Hepatic stellate cell (primary cell): Measurements from ENCODE around the gene UBAC2.

Experiments used
- DNase-seq: peaks from one replicate; pipeline ENCODE4 v3.0.0; 2011; ENCODE audit warnings: low spot score

Gene UBAC2

GRCh38 chr13:99271249-99271648, 70.6 kb downstream of the UBAC2 start:
- no peak for DNase-seq

DNA sequence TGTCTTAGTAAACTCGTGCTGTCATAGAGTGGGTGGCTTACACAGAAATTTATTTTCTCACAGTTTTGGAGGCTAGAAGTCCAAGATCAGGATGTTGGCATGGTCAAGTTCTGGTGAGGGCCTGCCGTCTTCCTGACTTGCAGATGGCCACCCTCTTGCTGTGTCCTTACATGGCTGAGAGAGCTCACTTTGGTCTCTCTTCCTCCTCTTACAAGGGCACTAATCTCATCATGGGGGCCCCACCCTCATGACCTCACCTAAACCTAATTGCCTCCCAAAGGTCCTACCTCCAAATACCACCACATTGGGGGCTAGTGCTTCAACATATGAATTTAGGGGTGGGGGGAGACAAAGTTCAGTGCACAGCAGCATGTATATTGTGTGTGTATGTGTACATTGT, 71.8 kb downstream of the UBAC2 start:
- DNase-seq: no peak

DNA sequence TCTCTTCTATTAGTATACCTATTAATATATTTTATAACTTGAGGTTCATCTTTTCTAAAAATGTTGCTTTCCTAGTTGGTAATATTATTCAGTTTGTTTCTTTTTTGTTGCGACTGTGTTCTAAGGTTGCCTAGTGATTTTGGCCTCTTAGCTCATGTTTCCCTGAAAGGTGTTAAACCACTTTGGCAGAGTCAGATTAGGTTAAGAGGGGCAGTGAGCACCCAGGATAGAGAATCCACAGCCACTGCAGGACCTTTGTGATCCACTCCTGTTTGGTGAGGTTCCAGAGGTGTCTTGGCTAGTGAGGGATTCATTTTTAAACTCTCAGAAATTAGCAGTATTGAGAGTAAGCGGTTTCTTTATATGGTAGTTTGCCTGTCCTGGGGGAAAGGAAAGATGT, 72.5 kb downstream of the UBAC2 start:
- no peak for DNase-seq

- peak; percentile 10 for DNase-seq
Observed at GRCh38 chr13:99275093-99275469, 74.4 kb downstream of the UBAC2 start.

GRCh38 chr13:99276706-99277105, 76.1 kb downstream of the UBAC2 start:
- no peak for DNase-seq

DNA sequence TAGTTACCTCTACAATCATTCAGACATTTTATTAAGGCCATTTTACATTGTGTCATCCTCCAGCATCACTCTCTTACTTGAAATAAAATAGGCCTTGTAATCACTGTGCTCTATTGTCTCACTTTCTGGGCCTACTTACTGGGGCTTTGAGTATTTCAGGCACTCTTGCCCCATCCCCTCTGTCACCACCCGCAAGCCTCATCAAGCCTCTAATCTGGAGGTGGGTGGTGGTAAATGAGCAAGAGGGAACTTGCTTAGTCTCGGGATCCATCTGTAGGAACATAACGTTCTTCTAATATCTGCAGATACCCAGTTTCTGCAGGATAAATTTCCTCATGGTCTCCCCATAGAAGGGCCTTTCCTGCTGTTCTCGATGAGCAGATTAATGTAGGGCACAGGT, 77.0 kb downstream of the UBAC2 start:
- DNase-seq: no peak

DNA sequence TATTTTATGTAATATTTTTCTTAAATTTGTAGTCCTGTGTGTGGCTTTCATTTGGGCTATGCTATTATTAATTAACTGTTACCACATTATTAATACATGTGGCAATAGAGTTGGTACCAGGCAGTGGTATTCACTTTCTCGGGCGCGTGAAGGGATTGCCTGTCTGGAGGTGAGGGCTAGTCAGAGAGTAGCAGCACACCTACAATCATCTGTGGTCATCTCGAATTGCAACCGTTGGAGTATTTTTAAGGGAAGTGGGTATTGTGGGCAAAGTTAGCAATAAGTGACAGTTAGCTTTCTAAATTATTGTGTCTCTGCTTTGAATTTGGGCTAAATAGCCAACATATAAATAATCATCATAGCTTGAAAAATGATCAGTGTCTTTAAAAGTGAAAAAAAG, 77.5 kb downstream of the UBAC2 start:
- DNase-seq: no peak

GRCh38 chr13:99278843-99279242, 78.2 kb downstream of the UBAC2 start:
- DNase-seq: no peak

- DNase-seq: no peak
Observed at GRCh38 chr13:99279637-99280036, 79.0 kb downstream of the UBAC2 start.

DNA sequence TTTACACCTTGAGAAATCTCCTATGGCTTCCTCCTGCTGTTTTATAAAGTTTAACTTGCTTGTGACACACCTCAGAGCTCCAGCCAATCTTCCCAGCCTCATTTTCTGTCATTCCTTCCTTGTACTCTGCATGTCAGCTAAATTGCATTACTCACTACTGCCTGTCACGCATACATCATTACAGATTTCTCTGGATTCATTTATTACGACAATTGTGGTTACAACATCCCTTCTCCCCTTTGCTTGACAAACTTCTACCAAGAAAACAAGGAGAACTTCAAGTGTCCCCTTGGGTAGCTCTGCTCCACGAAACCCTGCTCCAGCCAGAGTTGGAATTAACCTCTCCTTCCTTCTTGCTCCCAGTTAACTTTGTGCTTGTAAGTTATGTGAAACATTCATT, 79.5 kb downstream of the UBAC2 start:
- DNase-seq: no peak

DNA sequence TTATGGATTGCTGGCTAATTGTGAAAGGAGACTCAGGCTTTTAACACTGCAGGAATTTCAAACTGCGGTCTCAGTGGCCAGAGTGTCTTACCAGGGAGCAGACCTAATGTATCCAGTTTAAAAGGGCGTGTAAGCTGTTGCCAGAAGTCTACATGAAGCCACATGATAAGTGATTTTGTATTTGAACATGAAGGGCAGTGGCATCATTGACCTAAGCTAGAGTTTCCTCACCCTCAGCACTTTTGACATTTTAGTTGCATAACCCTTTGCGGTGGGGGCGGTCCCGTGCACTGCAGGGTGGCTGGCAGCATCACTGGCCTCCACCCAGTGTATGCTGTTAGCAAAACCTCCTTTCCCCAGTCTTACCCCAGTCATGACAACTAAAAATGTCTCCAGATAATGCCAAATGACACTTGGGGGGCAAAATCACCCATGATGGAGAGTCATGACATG, 81.2 kb downstream of the UBAC2 start:
- DNase-seq: no peak

GRCh38 chr13:99282264-99283231, 81.9 kb downstream of the UBAC2 start:
- no peak for DNase-seq

- DNase-seq: no peak
Observed at GRCh38 chr13:99285432-99286182, 85.0 kb downstream of the UBAC2 start.

DNA sequence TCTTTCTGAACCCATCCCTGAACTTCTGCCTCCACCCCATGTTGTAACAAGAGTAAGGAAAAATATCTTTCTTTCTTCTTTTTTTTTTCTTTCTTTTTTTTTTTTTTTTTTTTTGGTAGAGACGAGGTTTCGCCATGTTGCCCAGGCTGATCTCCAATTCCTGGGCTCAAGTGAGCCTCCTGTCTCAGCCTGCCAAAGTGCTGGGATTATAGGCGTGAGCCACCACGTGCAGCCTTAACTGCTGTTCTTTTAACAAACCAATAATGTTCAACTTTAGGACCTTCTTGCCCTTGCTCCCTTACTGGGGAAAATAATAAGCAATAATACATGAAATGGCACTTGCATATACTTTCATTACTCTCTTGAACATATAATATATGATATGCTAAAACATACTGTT, 86.9 kb downstream of the UBAC2 start:
- DNase-seq: no peak

DNA sequence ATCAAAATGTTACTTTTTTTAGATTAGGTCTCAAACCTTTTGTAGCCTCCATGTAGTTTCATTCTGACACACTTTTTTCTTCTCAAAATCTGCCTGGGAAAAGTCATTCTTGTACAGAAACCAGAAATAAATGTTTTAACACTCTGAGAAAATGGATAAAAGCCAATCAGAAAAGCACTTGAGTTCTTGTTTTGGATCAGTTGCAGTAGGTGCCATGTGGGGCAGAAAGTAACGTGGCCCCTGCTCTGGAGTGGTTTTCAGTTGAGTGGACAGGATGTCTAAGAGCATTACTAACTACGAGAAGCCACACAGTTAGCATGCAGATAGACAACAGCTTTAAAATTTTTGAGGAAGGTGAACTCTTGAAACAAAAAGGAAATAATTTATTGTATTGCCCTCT, 87.4 kb downstream of the UBAC2 start:
- DNase-seq: no peak

DNA sequence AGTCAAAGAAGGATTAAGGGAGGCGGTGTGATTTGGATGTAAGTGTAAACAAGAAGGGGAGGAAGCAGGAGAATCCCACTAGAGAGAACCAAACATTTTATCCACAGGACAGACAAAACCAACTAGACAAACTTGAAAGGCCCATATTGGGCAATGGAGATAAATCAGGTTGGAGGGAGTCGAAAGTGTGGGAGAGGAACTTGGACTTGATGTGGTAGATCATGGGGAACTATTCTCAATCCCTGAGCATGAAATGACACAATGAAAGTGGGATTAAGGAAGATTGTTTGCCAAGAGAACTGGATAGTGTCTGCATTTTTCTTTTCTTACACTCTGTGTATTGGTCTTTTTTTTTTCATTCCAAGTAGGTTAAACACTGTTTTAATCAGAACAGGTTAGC, 88.6 kb downstream of the UBAC2 start:
- no peak for DNase-seq

- no peak for DNase-seq
Observed at GRCh38 chr13:99289674-99290337, 89.2 kb downstream of the UBAC2 start.

DNA sequence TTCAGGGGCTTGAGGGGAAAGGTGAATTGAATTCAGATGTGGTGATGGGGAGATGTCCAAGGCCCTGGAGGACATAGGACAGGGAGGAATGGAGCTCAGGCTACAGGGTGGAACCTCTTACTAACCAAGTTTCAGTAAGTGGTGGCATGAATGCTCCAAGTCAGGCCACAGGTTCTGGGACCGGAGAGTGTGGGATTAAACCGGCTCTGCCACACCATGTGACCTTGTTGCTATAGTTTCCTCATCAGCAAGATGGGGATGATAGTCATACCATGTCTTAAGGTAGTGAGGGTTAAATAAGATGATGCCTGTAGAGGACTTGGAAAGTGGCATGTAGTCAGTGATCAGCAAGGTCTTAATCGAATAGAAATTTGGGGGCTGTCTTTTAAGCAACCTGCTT, 90.2 kb downstream of the UBAC2 start:
- DNase-seq: no peak

GRCh38 chr13:99293178-99293577, 92.5 kb downstream of the UBAC2 start:
- DNase-seq: no peak

DNA sequence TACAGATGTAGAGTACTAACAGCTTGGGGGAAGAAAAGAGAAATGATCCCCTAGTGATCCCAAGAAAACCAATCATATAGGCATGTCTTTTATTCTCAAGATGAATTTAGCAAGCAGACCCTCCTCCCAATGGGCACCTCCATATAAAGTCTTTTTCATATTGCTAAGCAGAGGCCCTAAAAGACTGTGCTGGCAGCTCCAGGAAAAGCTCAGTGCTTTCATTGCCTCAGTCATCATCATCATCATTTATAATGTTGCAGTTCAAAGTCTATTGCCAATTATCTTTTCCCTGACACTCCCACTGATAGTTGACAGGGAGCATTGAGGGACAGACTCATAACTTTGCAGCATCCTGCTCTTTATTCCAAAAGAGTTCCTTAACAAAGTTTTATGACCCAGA, 93.5 kb downstream of the UBAC2 start:
- no peak for DNase-seq

DNA sequence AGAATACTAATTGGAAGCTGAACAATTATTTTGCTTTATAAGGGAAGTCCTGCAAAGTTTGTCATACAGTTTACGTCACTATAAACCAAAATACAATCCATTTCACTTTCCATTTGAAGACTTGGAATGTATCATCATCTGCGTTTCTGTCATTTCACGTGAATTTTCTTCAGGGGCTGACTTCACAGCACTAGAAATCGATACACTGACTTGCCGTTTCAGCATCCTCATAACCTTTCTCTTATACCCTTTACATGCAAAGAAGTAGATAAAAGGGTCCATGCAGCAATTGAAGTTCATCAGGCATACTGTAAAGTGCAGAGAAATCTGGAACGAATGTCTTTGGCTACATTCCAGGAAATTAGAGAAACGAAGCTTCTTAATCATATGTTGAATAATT, 94.3 kb downstream of the UBAC2 start:
- no peak for DNase-seq

- no peak for DNase-seq
Observed at GRCh38 chr13:99295488-99296252, 95.0 kb downstream of the UBAC2 start.
